Germinal center (tissue), 1 donor: ENCODE measurements around the gene ZNF227.
A peak's percentile ranks its signal among the peaks of the same experiment; 100 is the strongest.
"Not testable (repeated sequence)": the region's sequence is repeated elsewhere in the genome, so short reads cannot be mapped to it uniquely, and the experiment has no call there.

Source experiments
- DNase-seq: peaks from one replicate; pipeline ENCODE4 v3.0.0; 2012; ENCODE audit warnings: mixed read lengths, low spot score

ZNF227 gene

DNA sequence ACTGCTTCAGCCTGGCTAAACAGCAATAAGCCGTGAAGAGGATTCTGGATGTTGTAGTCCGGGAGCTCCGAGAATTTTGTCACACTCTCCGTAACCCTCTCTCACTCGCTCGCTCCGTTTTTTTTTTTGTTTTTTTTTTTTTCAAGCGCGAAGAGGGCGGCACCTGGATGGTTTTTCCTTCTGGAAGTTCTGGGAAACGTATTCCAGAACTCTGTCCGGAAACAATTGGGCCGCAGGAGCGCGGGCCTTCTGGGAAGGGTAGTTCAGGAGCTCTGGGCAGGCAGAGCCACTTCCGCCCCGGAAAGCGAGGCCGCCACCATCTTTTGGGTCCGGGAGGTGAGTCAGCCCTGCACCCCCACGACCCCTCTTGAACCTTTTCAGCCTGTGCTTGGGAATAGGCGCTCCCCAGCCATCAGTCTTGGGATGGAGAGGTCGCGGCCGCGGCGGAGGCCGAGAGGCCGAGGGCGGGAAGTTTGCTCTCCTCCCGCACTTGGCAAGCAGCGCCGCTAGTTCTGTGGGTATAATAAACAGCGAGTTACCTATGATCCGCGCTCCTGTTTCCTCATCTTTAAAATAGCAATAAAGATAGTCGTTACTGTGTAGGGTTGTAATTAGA, at the start of gene ZNF227:
TSS of gene ZNF227 (plus strand) at position 283 of the 616 bp plus-strand sequence. CDS start 5,261 bp downstream, outside the sequence.
- peak; percentile 64 for DNase-seq

- DNase-seq: no peak
These were observed 48.5 kb upstream of the ZNF227 start for GRCh38 chr19:44163789-44164188.

DNA sequence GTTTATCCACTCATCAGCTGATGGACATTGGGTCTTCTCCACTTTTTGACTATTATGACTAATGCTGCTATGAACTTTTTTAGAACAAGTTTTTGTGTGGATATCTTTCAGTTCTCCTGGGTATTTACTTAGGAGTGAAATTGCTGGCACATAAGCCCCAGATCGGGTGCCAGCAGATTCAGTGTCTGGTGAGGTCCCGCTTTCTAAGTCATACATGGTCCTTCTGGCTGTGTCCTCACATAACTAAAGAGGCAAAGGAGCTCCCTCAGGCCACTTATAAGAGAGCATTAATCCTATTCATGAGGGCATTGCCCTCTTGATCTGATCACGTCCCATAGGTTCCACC, 48.0 kb upstream of the ZNF227 start:
- DNase-seq: no peak

- peak; percentile 78 for DNase-seq
These were observed 47.4 kb upstream of the ZNF227 start, which contains the start of gene ZNF226 for GRCh38 chr19:44164673-44165512. ZNF226 (plus strand) TSS chr19:44165100; CDS start chr19:44170081, 4,981 bp downstream.

GRCh38 chr19:44170660-44171059, 41.7 kb upstream of the ZNF227 start:
- not testable (repeated sequence) for DNase-seq

DNA sequence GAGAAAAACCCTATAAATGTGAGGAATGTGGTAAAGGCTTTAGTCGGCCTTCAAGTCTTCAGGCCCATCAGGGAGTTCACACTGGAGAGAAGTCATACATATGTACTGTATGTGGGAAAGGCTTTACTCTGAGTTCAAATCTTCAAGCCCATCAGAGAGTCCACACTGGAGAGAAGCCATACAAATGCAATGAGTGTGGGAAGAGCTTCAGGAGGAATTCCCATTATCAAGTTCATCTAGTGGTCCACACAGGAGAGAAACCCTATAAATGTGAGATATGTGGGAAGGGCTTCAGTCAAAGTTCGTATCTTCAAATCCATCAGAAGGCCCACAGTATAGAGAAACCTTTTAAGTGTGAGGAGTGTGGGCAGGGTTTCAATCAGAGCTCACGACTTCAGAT, 35.7 kb upstream of the ZNF227 start:
- DNase-seq: no peak

DNA sequence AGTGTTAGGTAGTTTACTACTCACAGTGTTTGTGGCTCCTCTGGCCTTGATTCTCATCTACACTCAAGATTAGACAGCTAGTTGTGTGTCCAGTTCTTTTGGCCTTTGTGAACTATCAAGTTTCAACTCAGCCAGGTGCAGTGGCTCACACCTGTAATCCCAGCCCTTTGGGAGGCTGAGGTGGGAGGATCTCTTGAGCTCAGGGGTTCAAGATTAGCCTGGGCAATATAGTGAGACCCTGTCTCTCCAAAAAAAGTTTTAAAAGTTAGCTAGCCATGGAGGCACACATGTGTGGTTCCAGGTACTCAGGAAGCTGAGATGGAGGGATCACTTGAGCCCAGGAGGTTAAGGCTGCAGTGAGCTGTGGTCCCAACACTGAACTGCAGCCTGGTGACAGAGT, 31.4 kb upstream of the ZNF227 start:
- no peak for DNase-seq

DNA sequence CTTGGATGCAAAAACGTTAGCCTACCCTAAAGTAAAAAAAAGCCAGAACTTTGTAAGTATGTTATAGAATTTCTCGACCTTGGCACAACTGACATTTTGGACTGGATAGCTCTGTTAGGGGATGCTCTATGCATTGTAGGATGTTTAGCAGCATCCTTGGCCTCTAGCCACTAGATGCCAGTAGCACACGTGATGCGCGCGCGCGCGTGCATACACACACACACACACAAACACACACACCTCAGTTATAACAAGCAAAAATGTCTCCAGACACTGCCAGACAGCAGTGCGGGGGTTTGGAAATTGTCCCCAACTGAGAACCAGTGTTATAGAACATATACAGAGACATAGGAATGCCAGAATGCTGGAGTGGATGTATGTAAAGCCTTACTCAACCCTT, 30.2 kb upstream of the ZNF227 start:
- no peak for DNase-seq

DNA sequence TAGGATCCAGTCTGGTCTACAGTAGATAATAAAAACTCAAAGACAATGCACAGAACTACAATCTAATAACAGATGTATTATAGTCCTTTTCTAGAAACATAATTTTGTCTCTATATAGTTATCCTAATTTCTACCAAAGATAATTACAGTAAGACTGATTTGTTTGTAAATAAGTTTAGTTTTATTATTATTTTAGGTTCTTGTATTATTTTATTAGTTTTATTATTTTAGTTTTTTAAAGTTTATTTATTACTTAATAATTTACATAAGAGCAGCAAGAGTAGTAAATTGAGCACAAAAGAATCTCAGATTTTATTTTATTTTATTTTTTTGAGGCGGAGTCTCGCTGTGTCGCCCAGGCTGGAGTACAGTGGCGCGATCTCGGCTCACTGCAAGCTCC, 22.3 kb upstream of the ZNF227 start:
- DNase-seq: no peak

GRCh38 chr19:44192127-44192526, 20.2 kb upstream of the ZNF227 start:
- no peak for DNase-seq

DNA sequence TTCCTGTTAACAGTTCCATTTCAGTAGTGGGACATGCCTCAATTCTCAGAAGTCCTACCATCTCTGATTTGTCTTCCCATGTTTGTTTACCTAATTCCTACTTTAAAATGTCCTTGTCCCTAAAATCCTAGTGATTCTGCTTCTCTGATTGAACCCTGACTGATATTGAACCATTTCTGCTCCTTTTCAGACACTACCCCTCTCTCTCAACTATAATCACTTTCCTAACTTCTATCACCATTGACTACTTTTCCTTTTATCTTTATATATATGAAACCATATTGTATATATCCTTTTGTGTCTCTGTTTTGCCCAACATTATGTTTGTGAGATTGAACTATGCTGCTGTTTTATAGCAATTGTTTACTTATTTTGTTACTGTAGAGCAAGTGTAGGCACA, 15.6 kb upstream of the ZNF227 start:
- no peak for DNase-seq

DNA sequence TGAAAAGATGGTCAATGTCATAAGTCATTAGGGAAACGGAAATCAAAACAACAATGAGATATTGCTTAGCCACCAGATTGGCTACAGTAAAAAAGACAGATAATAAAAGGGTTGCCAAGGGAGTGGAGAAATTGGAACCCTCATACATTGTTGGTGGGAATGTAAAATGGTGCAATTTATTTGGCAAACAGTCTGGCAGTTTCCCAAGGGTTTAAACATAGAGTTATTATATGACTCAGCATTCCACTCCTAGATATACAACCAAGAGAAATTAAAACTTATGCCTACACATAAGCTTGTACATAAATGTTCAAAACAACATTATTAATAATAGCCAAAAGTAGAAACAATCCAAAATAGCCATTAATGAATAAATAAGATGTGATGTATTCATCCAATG, 9.9 kb upstream of the ZNF227 start:
- DNase-seq: no peak

GRCh38 chr19:44202974-44203373, 9.4 kb upstream of the ZNF227 start:
- DNase-seq: no peak

- DNase-seq: not testable (repeated sequence)
These were observed 8.5 kb upstream of the ZNF227 start for GRCh38 chr19:44203877-44204276.

DNA sequence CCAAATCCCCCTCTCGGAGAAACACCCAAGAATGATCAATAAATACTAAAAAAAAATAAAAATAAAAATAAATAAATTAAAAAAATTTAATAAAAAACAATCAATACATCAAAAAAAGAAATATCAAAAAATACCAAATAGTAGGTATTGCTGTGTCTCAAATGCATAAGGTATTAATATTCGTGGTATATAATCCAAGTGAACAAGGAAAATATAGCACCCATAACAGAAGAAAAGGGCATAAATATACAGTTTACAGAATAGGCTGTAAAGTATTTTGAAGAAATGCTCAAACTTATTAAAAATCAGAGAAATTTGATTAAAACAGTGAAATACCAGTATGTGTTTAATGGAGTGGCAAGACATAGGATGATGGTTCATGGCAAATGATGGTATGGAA, 7.6 kb upstream of the ZNF227 start:
- no peak for DNase-seq

- peak; percentile 84 for DNase-seq
These were observed 5.1 kb upstream of the ZNF227 start for GRCh38 chr19:44207126-44207803.

DNA sequence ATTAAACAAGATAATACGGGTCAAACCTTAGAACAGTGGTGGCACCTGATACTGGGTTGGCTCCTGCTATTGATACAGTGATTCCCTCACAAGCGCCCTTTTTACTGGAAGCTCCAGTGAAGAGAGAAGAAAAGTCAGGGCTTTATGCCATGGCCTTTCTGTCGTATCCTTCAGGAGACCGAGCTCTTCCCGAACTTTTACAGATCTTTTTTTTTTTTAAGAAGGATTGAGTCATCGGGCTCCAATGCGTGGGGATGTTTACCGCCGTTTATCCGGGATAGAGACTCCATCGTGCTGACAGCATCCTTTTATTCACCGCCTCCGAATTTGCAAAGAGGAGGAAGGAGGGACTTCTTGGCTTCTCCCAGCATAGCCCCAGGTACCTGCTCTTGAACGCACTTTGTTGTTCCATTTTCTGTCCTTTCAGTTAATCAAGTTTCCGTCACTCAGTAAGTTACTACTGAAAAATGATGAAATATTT, 574 bp downstream of the ZNF227 start:
- no peak for DNase-seq

DNA sequence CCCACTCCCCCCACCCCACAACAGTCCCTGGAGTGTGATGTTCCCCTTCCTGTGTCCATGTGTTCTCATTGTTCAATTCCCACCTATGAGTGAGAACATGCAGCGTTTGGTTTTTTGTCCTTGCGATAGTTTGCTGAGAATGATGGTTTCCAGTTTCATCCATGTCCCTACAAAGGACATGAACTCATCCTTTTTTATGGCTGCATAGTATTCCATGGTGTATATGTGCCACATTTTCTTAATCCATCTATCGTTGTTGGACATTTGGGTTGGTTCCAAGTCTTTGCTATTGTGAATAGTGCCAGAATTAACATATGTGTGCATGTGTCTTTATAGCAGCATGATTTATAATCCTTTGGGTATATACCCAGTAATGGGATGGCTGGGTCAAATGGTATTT, 7.6 kb downstream of the ZNF227 start:
- DNase-seq: not testable (repeated sequence)

GRCh38 chr19:44220761-44221160, 8.4 kb downstream of the ZNF227 start:
- not testable (repeated sequence) for DNase-seq

DNA sequence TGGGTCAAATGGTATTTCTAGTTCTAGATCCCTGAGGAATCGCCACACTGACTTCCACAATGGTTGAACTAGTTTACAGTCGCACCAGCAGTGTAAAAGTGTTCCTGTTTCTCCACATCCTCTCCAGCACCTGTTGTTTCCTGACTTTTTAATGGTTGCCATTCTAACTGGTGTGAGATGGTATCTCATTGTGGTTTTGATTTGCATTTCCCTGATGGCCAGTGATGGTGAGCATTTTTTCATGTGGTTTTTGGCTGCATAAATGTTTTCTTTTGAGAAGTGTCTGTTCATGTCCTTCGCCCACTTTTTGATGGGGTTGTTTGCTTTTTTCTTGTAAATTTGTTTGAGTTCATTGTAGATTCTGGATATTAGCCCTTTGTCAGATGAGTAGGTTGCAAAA, 9.0 kb downstream of the ZNF227 start:
- not testable (repeated sequence) for DNase-seq

DNA sequence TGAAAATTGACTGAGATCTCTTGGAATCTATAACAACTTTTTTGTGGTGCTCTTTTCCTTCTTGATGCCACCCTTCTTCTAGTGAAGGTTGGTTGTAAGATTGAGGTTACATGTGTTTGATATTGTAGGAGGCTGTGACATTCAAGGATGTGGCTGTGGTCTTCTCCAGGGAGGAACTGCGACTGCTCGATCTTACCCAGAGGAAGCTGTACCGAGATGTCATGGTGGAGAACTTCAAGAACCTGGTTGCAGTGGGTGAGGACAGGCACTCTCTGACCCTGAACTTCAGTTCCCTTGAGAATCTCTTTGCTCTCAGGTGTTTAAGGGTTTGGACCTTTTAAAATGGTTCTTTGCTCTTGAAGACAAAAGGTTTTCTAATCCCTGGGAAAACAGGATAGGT, 16.0 kb downstream of the ZNF227 start:
- DNase-seq: no peak

GRCh38 chr19:44232867-44233266, 20.5 kb downstream of the ZNF227 start:
- no peak for DNase-seq

GRCh38 chr19:44236384-44236783, 24.1 kb downstream of the ZNF227 start:
- no peak for DNase-seq
